Keratinocyte (primary cell): ENCODE data around the gene TRMT10C.

Experiments used
- EZH2 ChIP-seq: IDR thresholded peaks from one replicate; pipeline ENCODE4 v1.6.1; 2012; ENCODE audit warnings: inconsistent platforms, mild to moderate bottlenecking, low read length, moderate library complexity
- TF ChIP-seq, protein P1 (sequence below), 3 experiments: IDR thresholded peaks in 1 of 3; conservative IDR thresholded peaks in 1 of 3; optimal IDR thresholded peaks in 1 of 3; 2 replicates in 2 of 3; 3 replicates in 1 of 3; pipeline versions ENCODE3 to v1.5.1; 2011; ENCODE audit warnings: low read length in 3 of 3, mild to moderate bottlenecking in 3 of 3, moderate library complexity in 2 of 3, control low read depth in 1 of 3, inconsistent platforms in 1 of 3; ENCODE audit not compliant: insufficient read depth in 2 of 3; ENCODE audit errors: extremely low read depth in 1 of 3

- TF ChIP-seq, protein P1, sequence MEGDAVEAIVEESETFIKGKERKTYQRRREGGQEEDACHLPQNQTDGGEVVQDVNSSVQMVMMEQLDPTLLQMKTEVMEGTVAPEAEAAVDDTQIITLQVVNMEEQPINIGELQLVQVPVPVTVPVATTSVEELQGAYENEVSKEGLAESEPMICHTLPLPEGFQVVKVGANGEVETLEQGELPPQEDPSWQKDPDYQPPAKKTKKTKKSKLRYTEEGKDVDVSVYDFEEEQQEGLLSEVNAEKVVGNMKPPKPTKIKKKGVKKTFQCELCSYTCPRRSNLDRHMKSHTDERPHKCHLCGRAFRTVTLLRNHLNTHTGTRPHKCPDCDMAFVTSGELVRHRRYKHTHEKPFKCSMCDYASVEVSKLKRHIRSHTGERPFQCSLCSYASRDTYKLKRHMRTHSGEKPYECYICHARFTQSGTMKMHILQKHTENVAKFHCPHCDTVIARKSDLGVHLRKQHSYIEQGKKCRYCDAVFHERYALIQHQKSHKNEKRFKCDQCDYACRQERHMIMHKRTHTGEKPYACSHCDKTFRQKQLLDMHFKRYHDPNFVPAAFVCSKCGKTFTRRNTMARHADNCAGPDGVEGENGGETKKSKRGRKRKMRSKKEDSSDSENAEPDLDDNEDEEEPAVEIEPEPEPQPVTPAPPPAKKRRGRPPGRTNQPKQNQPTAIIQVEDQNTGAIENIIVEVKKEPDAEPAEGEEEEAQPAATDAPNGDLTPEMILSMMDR (optimal IDR thresholded peaks at IDR 0.05 in 1 of 3, IDR thresholded peaks at IDR 0.05 in 1 of 3, conservative IDR thresholded peaks at IDR 0.05 in 1 of 3; ENCODE audit: extremely low read depth in 1 of 3, insufficient read depth in 2 of 3, low read length in 3 of 3) = no peak
- TF ChIP-seq EZH2 = no peak
These were observed 28.1 kb upstream of the TRMT10C start for GRCh38 chr3:101533603-101533968.
